ENCODE results near the gene GMPR2.

Gene GMPR2

DNA sequence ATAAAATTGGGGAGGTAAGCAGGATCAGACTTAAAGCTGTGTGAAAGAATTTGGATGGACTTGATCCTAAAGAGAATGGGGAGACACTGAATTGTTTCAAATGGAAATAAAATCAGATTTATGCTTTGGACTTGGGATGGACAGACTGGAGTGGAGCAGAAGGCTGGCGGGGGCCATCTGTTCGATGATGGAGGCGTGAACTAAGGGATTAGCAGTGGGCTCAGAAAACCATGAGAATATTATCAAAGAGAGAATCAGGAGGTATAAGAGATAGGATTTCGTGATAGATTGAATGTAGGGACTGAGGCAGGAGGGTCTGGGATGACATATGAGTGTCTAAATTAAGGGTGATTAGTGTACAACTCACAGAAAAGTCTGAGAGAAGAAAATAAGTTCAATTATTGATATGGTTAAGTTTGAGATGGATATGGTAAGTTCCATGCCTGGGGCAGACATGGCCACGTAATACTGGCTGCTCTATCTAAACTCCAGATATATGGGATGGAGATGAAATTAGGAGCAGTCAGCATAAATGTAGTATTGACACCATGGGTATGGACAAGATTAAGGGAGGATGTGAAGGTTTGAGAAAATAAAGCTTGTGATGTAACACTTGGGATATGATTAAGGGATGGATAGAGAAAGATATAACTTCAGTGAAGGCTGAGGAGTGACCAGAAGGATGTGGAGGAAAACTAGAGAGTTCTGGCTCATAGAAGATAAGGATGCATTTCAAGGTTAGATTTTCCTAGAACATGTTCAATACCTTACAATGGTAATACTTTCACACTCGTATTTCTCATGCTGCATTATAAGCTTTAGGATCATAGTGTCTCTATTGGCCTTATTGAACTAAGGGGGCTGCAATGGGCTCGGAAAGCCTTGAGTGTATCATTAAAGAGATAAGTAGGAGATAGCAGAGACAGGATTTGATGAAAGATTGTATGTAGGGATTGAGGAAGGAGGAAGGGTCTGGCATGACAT is 28.3 kb upstream of the GMPR2 start:
- TF ChIP-seq, protein P1, sequence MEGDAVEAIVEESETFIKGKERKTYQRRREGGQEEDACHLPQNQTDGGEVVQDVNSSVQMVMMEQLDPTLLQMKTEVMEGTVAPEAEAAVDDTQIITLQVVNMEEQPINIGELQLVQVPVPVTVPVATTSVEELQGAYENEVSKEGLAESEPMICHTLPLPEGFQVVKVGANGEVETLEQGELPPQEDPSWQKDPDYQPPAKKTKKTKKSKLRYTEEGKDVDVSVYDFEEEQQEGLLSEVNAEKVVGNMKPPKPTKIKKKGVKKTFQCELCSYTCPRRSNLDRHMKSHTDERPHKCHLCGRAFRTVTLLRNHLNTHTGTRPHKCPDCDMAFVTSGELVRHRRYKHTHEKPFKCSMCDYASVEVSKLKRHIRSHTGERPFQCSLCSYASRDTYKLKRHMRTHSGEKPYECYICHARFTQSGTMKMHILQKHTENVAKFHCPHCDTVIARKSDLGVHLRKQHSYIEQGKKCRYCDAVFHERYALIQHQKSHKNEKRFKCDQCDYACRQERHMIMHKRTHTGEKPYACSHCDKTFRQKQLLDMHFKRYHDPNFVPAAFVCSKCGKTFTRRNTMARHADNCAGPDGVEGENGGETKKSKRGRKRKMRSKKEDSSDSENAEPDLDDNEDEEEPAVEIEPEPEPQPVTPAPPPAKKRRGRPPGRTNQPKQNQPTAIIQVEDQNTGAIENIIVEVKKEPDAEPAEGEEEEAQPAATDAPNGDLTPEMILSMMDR (IDR thresholded peaks at IDR 0.05): no peak
- Histone ChIP-seq H3K4me1 (ENCODE audit: control insufficient read depth in 1 of 2, insufficient read depth in 1 of 2, low read depth in 1 of 2, low read length in 1 of 2) (no peaks in the 10 kb centered on the region), H3K27ac (no peak overlapping the region), H3K27me3 (no peaks in the 10 kb centered on the region), H3K36me3 (peaks cover 46% of the 10 kb centered on the region), H3K4me3 (ENCODE audit: low read depth in 1 of 2, low read length in 1 of 2) (no peak overlapping the region), H3K9me3 (no peaks in the 10 kb centered on the region)

DNA sequence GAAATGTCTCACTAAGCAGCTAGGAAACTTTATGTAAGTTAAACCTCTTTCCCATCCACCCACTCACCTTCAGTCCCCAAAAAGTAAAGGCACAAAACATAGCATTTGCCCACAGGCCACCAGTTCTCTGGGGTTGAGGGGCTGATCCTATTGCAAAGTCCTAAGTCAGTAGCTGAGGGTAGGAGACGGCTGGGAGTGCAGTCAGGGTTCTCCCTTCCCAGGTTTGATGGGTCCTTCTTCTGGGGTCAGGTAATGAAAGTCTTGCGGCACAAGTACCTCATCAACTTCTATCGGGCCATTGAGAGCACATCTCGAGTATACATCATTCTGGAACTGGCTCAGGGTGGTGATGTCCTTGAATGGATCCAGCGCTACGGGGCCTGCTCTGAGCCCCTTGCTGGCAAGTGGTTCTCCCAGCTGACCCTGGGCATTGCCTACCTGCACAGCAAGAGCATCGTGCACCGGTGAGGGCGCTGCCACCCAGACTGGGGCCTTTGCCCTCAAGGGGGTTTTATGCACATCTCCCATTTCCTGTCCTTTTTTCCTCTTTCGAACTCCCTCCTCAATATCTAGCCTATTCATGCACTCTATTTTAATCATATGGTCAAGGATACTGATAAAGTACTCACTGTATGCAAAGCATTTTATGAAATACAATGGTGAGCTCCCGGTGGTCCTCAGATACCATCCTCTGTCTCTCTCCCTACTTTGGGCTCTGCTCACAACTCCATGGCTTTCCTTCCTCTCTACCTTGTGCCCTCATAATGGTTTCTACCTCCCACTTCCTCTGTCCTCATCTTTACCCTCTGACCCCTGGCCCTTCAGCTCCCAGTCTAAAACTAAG is 26.2 kb upstream of the GMPR2 start:
- peaks cover 61% of the 10 kb centered on the region for H3K36me3 ChIP-seq
- no peaks in the 10 kb centered on the region for H3K27me3 ChIP-seq
- no peak overlapping the region for H3K27ac ChIP-seq
- TF ChIP-seq, protein P1 (IDR thresholded peaks at IDR 0.05): no peak
- no peak overlapping the region for H3K4me3 ChIP-seq (ENCODE audit: low read depth in 1 of 2, low read length in 1 of 2)
- H3K4me1 ChIP-seq (ENCODE audit: control insufficient read depth in 1 of 2, insufficient read depth in 1 of 2, low read depth in 1 of 2, low read length in 1 of 2): no peaks in the 10 kb centered on the region
- no peaks in the 10 kb centered on the region for H3K9me3 ChIP-seq

GRCh38 chr14:24207104-24207551 is 25.6 kb upstream of the GMPR2 start:
- H3K36me3 ChIP-seq: peaks cover 58% of the 10 kb centered on the region
- H3K9me3 ChIP-seq: no peaks in the 10 kb centered on the region
- TF ChIP-seq, protein P1 (IDR thresholded peaks at IDR 0.05): no peak
- H3K27me3 ChIP-seq: no peaks in the 10 kb centered on the region
- H3K4me1 ChIP-seq (ENCODE audit: control insufficient read depth in 1 of 2, insufficient read depth in 1 of 2, low read depth in 1 of 2, low read length in 1 of 2): no peaks in the 10 kb centered on the region
- no peak overlapping the region for H3K4me3 ChIP-seq (ENCODE audit: low read depth in 1 of 2, low read length in 1 of 2)
- no peak overlapping the region for H3K27ac ChIP-seq

GRCh38 chr14:24207625-24208024 is 25.1 kb upstream of the GMPR2 start:
- Histone ChIP-seq H3K9me3 (no peaks in the 10 kb centered on the region), H3K27ac (no peak overlapping the region), H3K36me3 (peaks cover 58% of the 10 kb centered on the region), H3K27me3 (no peaks in the 10 kb centered on the region), H3K4me1 (ENCODE audit: control insufficient read depth in 1 of 2, insufficient read depth in 1 of 2, low read depth in 1 of 2, low read length in 1 of 2) (peaks cover 0 to 5% of the 10 kb centered on the region in 2 experiments), H3K4me3 (ENCODE audit: low read depth in 1 of 2, low read length in 1 of 2) (no peak overlapping the region)
- TF ChIP-seq, protein P1 (IDR thresholded peaks at IDR 0.05): no peak

GRCh38 chr14:24211311-24211710 is 21.4 kb upstream of the GMPR2 start:
- H3K9me3 ChIP-seq: no peaks in the 10 kb centered on the region
- H3K4me1 ChIP-seq (ENCODE audit: control insufficient read depth in 1 of 2, insufficient read depth in 1 of 2, low read depth in 1 of 2, low read length in 1 of 2): peaks cover 26 to 33% of the 10 kb centered on the region in 2 experiments
- H3K27me3 ChIP-seq: no peaks in the 10 kb centered on the region
- TF ChIP-seq, protein P1 (IDR thresholded peaks at IDR 0.05): no peak
- H3K27ac ChIP-seq: peak overlapping the region; percentile 97
- H3K36me3 ChIP-seq: peaks cover 48% of the 10 kb centered on the region
- no peak overlapping the region for H3K4me3 ChIP-seq (ENCODE audit: low read depth in 1 of 2, low read length in 1 of 2)

Data from neutrophil (primary cell).